Caco-2 (cell line): Measurements from ENCODE around the gene PHEX. TPM values are rescaled to one million over a fixed set of nuclear protein-coding genes. Genes with fewer than 3 reads are reported as not detected.

Experiments used
- BruUV-seq: library from RNA; stranded (reverse); fragments of 400-500 nt; replicated peaks from 2 replicates; lab custom pipeline; 2021; lab: Mats Ljungman, UMichigan
- CTCF ChIA-PET: fragments of 300-600 bp; sonication (Branson Sonifier 250); formaldehyde crosslinking; loops from one replicate; lab custom pipeline; 2022; ENCODE audit warnings: antibody characterized with exemption; lab: Charles Lee
- POLR2A ChIA-PET: fragments of 300-600 bp; sonication (Branson Sonifier 250); formaldehyde crosslinking; loops from one replicate; lab custom pipeline; 2022; ENCODE audit warnings: antibody characterized with exemption; lab: Charles Lee
- DNase-seq, 2 experiments: peaks; one replicate each; pipeline versions ENCODE4 v3.0.0 to v3.0.0-alpha.2; 2020 to 2022
- H3K27me3 ChIP-seq: replicated peaks from 2 replicates; pipeline ENCODE4 v1.6.0; 2011; ENCODE audit warnings: low read length; ENCODE audit not compliant: control insufficient read depth, insufficient read depth
- H3K36me3 ChIP-seq: 2 replicates; pipeline ENCODE4 v1.5.1; 2011; ENCODE audit warnings: low read length; ENCODE audit not compliant: control insufficient read depth, insufficient read depth
- H3K4me1 ChIP-seq: fragments of 250-450 bp; sonication (Bioruptor Pico); 2 replicates; pipeline ENCODE4 v1.5.1; 2020; ENCODE audit warnings: mild to moderate bottlenecking
- H3K4me3 ChIP-seq: 2 replicates; pipeline ENCODE4 v1.5.1; 2011; ENCODE audit warnings: low read depth, mild to moderate bottlenecking, control low read depth, low read length
- H3K9me3 ChIP-seq: fragments of 250-450 bp; sonication (Bioruptor Pico); 2 replicates; pipeline ENCODE4 v1.5.1; 2020; ENCODE audit warnings: mild to moderate bottlenecking, moderate library complexity
- H3K27ac Mint-ChIP-seq: one replicate; pipeline ENCODE4 v1.8.0; 2022; ENCODE audit warnings: mixed read lengths; ENCODE audit not compliant: unreplicated experiment
- H3K27me3 Mint-ChIP-seq: one replicate; pipeline ENCODE4 v1.8.0; 2022; ENCODE audit warnings: mixed read lengths; ENCODE audit not compliant: insufficient read depth, unreplicated experiment
- H3K36me3 Mint-ChIP-seq: one replicate; pipeline ENCODE4 v1.8.0; 2022; ENCODE audit warnings: mild to moderate bottlenecking, mixed read lengths; ENCODE audit not compliant: insufficient read depth, unreplicated experiment
- H3K4me1 Mint-ChIP-seq: one replicate; pipeline ENCODE4 v1.8.0; 2022; ENCODE audit warnings: low read depth, mixed read lengths; ENCODE audit not compliant: unreplicated experiment
- H3K4me3 Mint-ChIP-seq: one replicate; pipeline ENCODE4 v1.8.0; 2022; ENCODE audit warnings: mild to moderate bottlenecking, moderate library complexity, mixed read lengths; ENCODE audit not compliant: unreplicated experiment
- H3K9me3 Mint-ChIP-seq: one replicate; pipeline ENCODE4 v1.8.0; 2022; ENCODE audit warnings: mixed read lengths; ENCODE audit not compliant: unreplicated experiment
- CTCF ChIP-seq, 2 experiments: fragments of 200-600 bp in 1 of 2; IDR thresholded peaks; 1 replicate in 1 of 2; 2 replicates in 1 of 2; pipeline versions ENCODE4 v1.5.1 to v1.8.0; 2011 to 2022; ENCODE audit warnings: antibody characterized with exemption in 1 of 2, control low read depth in 1 of 2, inconsistent platforms in 1 of 2, low read depth in 1 of 2, low read length in 1 of 2, mild to moderate bottlenecking in 1 of 2, moderate library complexity in 1 of 2; ENCODE audit not compliant: insufficient read depth in 1 of 2, severe bottlenecking in 1 of 2, unreplicated experiment in 1 of 2
- intact Hi-C: fragments of 100-400 bp; cut with micrococcal nuclease; formaldehyde crosslinking; loops from one replicate; pipeline ENCODE4 v1.10.0; 2022; ENCODE audit not compliant: unreplicated experiment
- total RNA-seq: library from RNA; stranded (reverse); gene quantifications from 2 replicates; pipeline ENCODE4 v1.2.3, GENCODE V29; 2022

The PHEX gene
- total RNA-seq, 1 experiment from 2014 or later: 0.75 TPM

- Mint-ChIP-seq H3K27ac (no peak overlapping the region), H3K4me3 (peak overlapping the region; percentile 53), H3K4me1 (peaks cover 7% of the 10 kb centered on the region), H3K36me3 (peaks cover 5% of the 10 kb centered on the region), H3K9me3 (peaks cover 12% of the 10 kb centered on the region), H3K27me3 (no peaks in the 10 kb centered on the region)
- H3K36me3 ChIP-seq: no peaks in the 10 kb centered on the region
- no TSS peak for BruUV-seq
- ChIA-PET POLR2A (no interaction called here), CTCF (interaction anchor here (0.9 to 1.0 kb wide), 2 partner anchors 58 to 207 kb away, joined by 5 to 7 read pairs; no protein-coding TSS in a partner anchor)
- intact Hi-C loops: loop anchor here (1.0 kb wide), 3 partner anchors 56 to 207 kb away; no protein-coding TSS in a partner anchor
- DNase-seq: peak; percentile 59 to 65
- H3K4me3 ChIP-seq: no peak overlapping the region
- no peaks in the 10 kb centered on the region; the same call in 1 of the 2 replicates for H3K4me1 ChIP-seq
- H3K9me3 ChIP-seq: no peaks in the 10 kb centered on the region
- no peaks in the 10 kb centered on the region for H3K27me3 ChIP-seq
- peak; percentile 45 to 73 for TF ChIP-seq CTCF (IDR thresholded peaks at IDR 0.05; ENCODE audit: insufficient read depth in 1 of 2, low read depth in 1 of 2, low read length in 1 of 2, severe bottlenecking in 1 of 2, unreplicated experiment in 1 of 2)
These were observed 160.4 kb downstream of the PHEX start for GRCh38 chrX:22192419-22193060.

GRCh38 chrX:22193851-22194659, 161.9 kb downstream of the PHEX start:
- no peaks in the 10 kb centered on the region for H3K27me3 ChIP-seq
- no peaks in the 10 kb centered on the region for H3K36me3 ChIP-seq
- H3K9me3 Mint-ChIP-seq: peaks cover 21% of the 10 kb centered on the region
- no peak for TF ChIP-seq CTCF (IDR thresholded peaks at IDR 0.05; ENCODE audit: insufficient read depth in 1 of 2, low read depth in 1 of 2, low read length in 1 of 2, severe bottlenecking in 1 of 2, unreplicated experiment in 1 of 2)
- no peaks in the 10 kb centered on the region; the same call in 1 of the 2 replicates for H3K4me1 ChIP-seq
- peaks cover 7% of the 10 kb centered on the region for H3K4me1 Mint-ChIP-seq
- no peak overlapping the region for H3K4me3 ChIP-seq
- no peaks in the 10 kb centered on the region for H3K9me3 ChIP-seq
- ChIA-PET POLR2A (no interaction called here), CTCF (no interaction called here)
- DNase-seq: no peak
- BruUV-seq: no TSS peak
- intact Hi-C loops: no loop called here
- no peak overlapping the region for H3K4me3 Mint-ChIP-seq
- no peaks in the 10 kb centered on the region for H3K27me3 Mint-ChIP-seq
- H3K27ac Mint-ChIP-seq: no peak overlapping the region
- H3K36me3 Mint-ChIP-seq: peaks cover 5% of the 10 kb centered on the region

- ChIA-PET CTCF (no interaction called here), POLR2A (no interaction called here)
- Histone ChIP-seq H3K9me3 (no peaks in the 10 kb centered on the region), H3K4me3 (no peak overlapping the region), H3K4me1 (no peaks in the 10 kb centered on the region; the same call in 1 of the 2 replicates), H3K27me3 (no peaks in the 10 kb centered on the region), H3K36me3 (no peaks in the 10 kb centered on the region)
- no TSS peak for BruUV-seq
- Mint-ChIP-seq H3K27me3 (no peaks in the 10 kb centered on the region), H3K4me3 (no peak overlapping the region), H3K9me3 (peaks cover 21% of the 10 kb centered on the region), H3K36me3 (peaks cover 5% of the 10 kb centered on the region), H3K4me1 (peaks cover 7% of the 10 kb centered on the region), H3K27ac (no peak overlapping the region)
- DNase-seq: no peak
- TF ChIP-seq CTCF (IDR thresholded peaks at IDR 0.05; ENCODE audit: insufficient read depth in 1 of 2, low read depth in 1 of 2, low read length in 1 of 2, severe bottlenecking in 1 of 2, unreplicated experiment in 1 of 2): no peak
- intact Hi-C loops: no loop called here
These were observed 162.5 kb downstream of the PHEX start for GRCh38 chrX:22194660-22194945.
